Stomach smooth muscle (tissue), 2 donors: ENCODE measurements around the gene PC.
"Not testable (repeated sequence)": the region's sequence is repeated elsewhere in the genome, so short reads cannot be mapped to it uniquely, and the experiment has no call there.

Source experiments
- H3K27ac ChIP-seq: one replicate; pipeline ENCODE4 v1.7.0; 2013; ENCODE audit warnings: mild to moderate bottlenecking, low read length, inconsistent platforms
- H3K27me3 ChIP-seq, 2 donors: one replicate each; pipeline ENCODE4 v1.7.0; 2013; ENCODE audit warnings: low read length in 2 of 2; ENCODE audit not compliant: insufficient read depth in 2 of 2, control insufficient read depth in 1 of 2
- H3K36me3 ChIP-seq, 2 donors: one replicate each; pipeline ENCODE4 v1.7.0; 2013; ENCODE audit warnings: low read length in 2 of 2; ENCODE audit not compliant: control insufficient read depth in 2 of 2, insufficient read depth in 2 of 2
- H3K4me1 ChIP-seq: one replicate; pipeline ENCODE4 v1.7.0; 2013; ENCODE audit warnings: low read length; ENCODE audit not compliant: control insufficient read depth, insufficient read depth
- H3K4me3 ChIP-seq, 2 donors: one replicate each; pipeline ENCODE4 v1.7.0; 2013; ENCODE audit warnings: low read length in 2 of 2
- H3K9ac ChIP-seq, 2 donors: one replicate each; pipeline ENCODE4 v1.7.0; 2013; ENCODE audit warnings: low read length in 2 of 2, mild to moderate bottlenecking in 1 of 2
- H3K9me3 ChIP-seq, 2 donors: one replicate each; pipeline ENCODE4 v1.7.0; 2013; ENCODE audit warnings: low read length in 2 of 2; ENCODE audit not compliant: control insufficient read depth in 2 of 2
- donor health status: healthy.
- donor health status: Pancreatic carcinoma.

PC gene

DNA sequence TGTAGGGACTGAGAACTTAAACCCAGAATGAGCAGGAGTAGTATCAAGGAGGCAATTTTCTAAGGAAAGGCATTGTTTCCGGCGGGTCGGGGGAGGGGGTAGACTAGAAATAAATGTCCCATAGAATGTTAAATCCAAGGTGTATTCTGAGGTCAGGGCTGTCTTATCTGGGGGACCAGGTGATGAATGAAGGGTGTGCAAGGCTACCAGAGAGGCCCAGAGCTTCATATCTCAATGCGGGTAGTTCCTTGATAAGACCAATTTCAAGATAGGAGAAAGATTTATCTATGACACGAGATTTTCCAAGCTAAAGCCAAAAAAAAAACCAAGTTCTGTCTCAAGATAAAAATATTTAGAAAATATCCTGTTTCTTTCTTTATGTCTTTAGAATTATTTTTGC, 123.2 kb downstream of the PC start:
- Histone ChIP-seq H3K4me3 (no peak overlapping the region), H3K27me3 (no peaks in the 10 kb centered on the region), H3K4me1 (no peaks in the 10 kb centered on the region), H3K27ac (no peak overlapping the region), H3K9me3 (no peaks in the 10 kb centered on the region), H3K36me3 (peaks cover 0 to 12% of the 10 kb centered on the region in 2 donors), H3K9ac (no peak overlapping the region)

- Histone ChIP-seq H3K9me3 (no peaks in the 10 kb centered on the region), H3K4me3 (no peak overlapping the region), H3K27me3 (no peaks in the 10 kb centered on the region), H3K9ac (no peak overlapping the region), H3K27ac (no peak overlapping the region), H3K36me3 (peaks cover 0 to 9% of the 10 kb centered on the region in 2 donors), H3K4me1 (no peaks in the 10 kb centered on the region)
These were observed 123.7 kb downstream of the PC start for GRCh38 chr11:66834539-66834845.

- H3K9ac ChIP-seq, H3K27ac ChIP-seq, H3K4me3 ChIP-seq, H3K4me1 ChIP-seq, H3K27me3 ChIP-seq, H3K36me3 ChIP-seq, H3K9me3 ChIP-seq: not testable (repeated sequence)
These were observed 133.6 kb downstream of the PC start for GRCh38 chr11:66824573-66824972.

- no peaks in the 10 kb centered on the region for H3K9me3 ChIP-seq
- no peak overlapping the region for H3K4me3 ChIP-seq
- H3K27ac ChIP-seq, result no peak overlapping the region
- H3K4me1 ChIP-seq, result no peaks in the 10 kb centered on the region
- H3K36me3 ChIP-seq, result peaks cover 0 to 9% of the 10 kb centered on the region in 2 donors
- no peaks in the 10 kb centered on the region for H3K27me3 ChIP-seq
- H3K9ac ChIP-seq, result no peak overlapping the region
These were observed 134.5 kb downstream of the PC start for GRCh38 chr11:66823700-66824099.

DNA sequence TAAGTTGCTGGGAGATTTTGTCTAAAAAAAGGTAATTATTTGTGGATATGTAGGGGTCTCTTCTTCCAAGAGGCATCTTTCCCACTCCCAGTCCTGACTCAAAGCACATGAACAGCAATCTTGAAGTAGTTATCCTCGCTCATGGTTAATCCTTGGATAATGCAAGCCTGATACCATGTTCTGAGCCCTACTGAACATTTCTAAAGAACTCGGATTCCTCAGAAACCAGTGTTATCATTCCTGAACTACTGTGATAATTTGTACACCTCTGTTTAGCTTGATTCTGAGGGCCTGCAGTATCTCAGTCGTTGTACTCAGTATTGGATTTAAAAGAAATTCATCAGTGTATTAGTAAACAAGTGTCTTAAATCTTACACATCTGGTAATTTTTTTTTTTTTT, 137.3 kb downstream of the PC start:
- Histone ChIP-seq H3K4me1 (no peaks in the 10 kb centered on the region), H3K4me3 (no peak overlapping the region), H3K27ac (no peak overlapping the region), H3K36me3 (peaks cover 0 to 3% of the 10 kb centered on the region in 2 donors), H3K9me3 (no peaks in the 10 kb centered on the region), H3K27me3 (no peaks in the 10 kb centered on the region), H3K9ac (no peak overlapping the region)

- Histone ChIP-seq H3K4me3 (no peak overlapping the region), H3K36me3 (peaks cover 3% of the 10 kb centered on the region in 2 donors), H3K9ac (no peak overlapping the region), H3K9me3 (no peaks in the 10 kb centered on the region), H3K4me1 (no peaks in the 10 kb centered on the region), H3K27me3 (no peaks in the 10 kb centered on the region), H3K27ac (no peak overlapping the region)
These were observed 137.8 kb downstream of the PC start for GRCh38 chr11:66820381-66820780.

DNA sequence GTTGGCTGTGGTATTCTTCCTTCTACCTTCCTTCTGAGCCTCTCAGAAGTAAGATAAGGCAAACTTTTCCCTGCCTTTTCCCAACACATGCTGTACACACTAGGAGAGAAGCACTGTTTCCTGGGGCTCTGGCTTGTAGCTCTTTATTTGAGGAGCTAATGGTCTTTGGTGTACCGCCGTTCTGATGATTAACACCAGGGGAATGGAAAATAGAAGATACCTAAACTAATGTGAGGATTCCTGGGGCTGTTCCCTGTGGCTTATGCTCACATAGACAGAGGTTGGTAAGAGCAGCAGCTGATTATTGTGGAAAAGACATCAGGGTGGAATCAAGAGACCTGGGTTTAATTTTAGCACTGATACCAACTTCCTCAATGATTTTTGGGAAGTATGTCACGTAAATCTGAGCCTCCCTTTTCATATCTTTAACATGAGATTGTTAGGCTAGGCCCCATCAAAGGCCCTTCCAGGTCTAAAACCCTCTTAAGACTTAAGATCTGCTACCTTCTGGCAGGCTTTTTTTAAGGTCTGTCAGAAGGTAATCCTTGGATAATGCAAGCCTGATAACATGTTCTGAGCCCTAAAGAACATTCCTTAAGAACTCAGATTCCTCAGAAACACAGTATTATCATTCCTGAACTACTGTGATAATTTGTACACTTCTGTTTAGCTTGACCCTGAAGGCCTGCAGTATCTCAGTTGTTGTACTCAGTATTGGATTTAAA, 139.8 kb downstream of the PC start:
- H3K9me3 ChIP-seq, result no peaks in the 10 kb centered on the region
- no peak overlapping the region for H3K27ac ChIP-seq
- H3K36me3 ChIP-seq, result peaks cover 3% of the 10 kb centered on the region in 2 donors
- H3K4me1 ChIP-seq, result no peaks in the 10 kb centered on the region
- H3K9ac ChIP-seq, result no peak overlapping the region
- no peaks in the 10 kb centered on the region for H3K27me3 ChIP-seq
- H3K4me3 ChIP-seq, result no peak overlapping the region

DNA sequence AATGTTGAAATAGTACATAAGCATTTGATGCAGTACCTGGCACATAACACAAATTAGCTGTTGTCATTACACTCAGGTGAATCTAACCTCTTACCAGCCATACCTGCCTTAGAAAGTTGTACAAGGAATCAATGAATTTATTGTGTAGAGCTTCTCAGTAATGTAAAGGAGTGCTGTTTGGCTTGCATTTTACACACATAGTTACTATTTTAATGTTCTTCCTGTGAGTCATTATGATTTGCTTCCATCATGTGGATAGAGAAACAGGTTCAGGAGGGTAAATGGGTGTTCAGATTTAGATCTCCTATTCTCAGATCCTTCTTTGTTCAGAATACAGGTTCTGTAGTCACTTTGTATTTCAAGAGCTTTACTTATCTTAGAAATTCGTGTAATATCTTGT, 142.5 kb downstream of the PC start:
- H3K27me3 ChIP-seq, result no peaks in the 10 kb centered on the region
- no peak overlapping the region for H3K4me3 ChIP-seq
- H3K36me3 ChIP-seq, result peaks cover 0 to 3% of the 10 kb centered on the region in 2 donors
- no peak overlapping the region for H3K27ac ChIP-seq
- H3K4me1 ChIP-seq, result no peaks in the 10 kb centered on the region
- no peaks in the 10 kb centered on the region for H3K9me3 ChIP-seq
- H3K9ac ChIP-seq, result no peak overlapping the region

GRCh38 chr11:66814678-66815077, 143.5 kb downstream of the PC start:
- Histone ChIP-seq H3K27me3 (no peaks in the 10 kb centered on the region), H3K9me3 (no peaks in the 10 kb centered on the region), H3K4me3 (no peak overlapping the region), H3K27ac (no peak overlapping the region), H3K9ac (no peak overlapping the region), H3K4me1 (no peaks in the 10 kb centered on the region), H3K36me3 (peaks cover 0 to 3% of the 10 kb centered on the region in 2 donors)

DNA sequence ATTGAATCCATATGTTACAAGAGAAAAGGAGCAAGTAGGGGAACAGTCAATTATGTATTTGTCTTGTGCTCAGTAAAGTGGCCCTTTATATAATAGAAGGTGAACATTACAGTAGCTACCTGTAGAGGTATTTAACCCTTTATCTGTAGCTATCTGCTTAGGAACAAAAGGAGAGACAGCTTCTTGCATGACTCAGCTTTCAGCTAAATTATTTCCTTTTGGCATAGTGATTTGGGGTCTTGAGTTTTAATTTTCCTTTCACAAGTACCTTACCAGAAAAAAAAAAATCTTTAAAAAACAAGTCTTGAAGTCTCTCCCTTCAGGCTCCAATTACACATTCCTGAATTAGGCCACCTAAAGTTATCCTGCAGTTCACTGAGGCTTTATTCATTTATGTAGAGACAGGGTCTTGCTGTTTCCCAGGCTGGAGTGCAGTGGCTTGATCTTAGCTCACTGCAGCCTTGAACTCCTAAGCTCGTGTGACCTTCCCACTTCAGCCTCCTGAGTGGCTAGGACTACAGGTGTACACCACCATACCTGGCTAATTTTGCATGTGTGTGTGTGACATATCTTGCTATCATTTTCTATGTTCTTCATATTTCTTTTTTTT, 147.5 kb downstream of the PC start:
- Histone ChIP-seq H3K4me3 (no peak overlapping the region), H3K27ac (no peak overlapping the region), H3K36me3 (peaks cover 0 to 5% of the 10 kb centered on the region in 2 donors), H3K9ac (no peak overlapping the region), H3K4me1 (no peaks in the 10 kb centered on the region), H3K9me3 (no peaks in the 10 kb centered on the region), H3K27me3 (no peaks in the 10 kb centered on the region)

DNA sequence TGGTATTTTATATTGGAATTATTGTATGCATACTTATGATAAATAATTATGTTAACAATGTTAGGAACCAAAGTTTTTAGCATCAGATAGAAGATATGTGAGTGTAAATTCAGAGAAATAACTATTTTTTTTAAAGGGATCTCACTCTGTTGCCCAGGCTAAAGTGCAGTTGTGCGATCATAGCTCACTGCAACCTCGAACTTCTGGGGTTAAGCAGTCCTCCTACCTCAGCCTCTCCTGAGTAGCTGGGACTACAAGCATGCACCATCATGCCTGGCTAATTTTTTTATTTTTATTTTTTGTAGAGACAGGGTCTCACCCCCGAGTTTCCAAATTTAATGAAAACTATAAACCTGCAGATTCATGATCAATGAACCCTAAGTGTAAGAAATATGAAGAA, 148.6 kb downstream of the PC start:
- H3K4me1 ChIP-seq, result no peaks in the 10 kb centered on the region
- no peak overlapping the region for H3K9ac ChIP-seq
- no peaks in the 10 kb centered on the region for H3K9me3 ChIP-seq
- no peaks in the 10 kb centered on the region for H3K27me3 ChIP-seq
- no peak overlapping the region for H3K27ac ChIP-seq
- H3K4me3 ChIP-seq, result no peak overlapping the region
- H3K36me3 ChIP-seq, result peaks cover 0 to 3% of the 10 kb centered on the region in 2 donors
